GM12878 (cell line): Measurements from ENCODE around the gene MYO18B. TPM values are rescaled to one million over a fixed set of nuclear protein-coding genes. Genes with fewer than 3 reads are reported as not detected.

Experiments used
- ATAC-seq: fragments of 200-7000 bp; cut with Tn5 transposase; 3 replicates; pipeline ENCODE4 v1.9.1; 2020; ENCODE audit warnings: mild to moderate bottlenecking, moderate library complexity
- BruUV-seq: library from RNA; stranded (reverse); fragments of 400-500 nt; replicated peaks from 2 replicates; lab custom pipeline; 2021; lab: Mats Ljungman, UMichigan
- CTCF ChIA-PET: fragments of 300-600 bp; sonication (Branson Sonifier 250); formaldehyde crosslinking; extraction: SDS; loops from one replicate; lab custom pipeline; 2021; ENCODE audit warnings: inconsistent platforms; lab: Yijun Ruan, JAX
- POLR2A ChIA-PET: fragments of 350-600 bp; formaldehyde crosslinking; extraction: SDS; loops from one replicate; lab custom pipeline; 2021; ENCODE audit warnings: inconsistent platforms; lab: Charles Lee
- RAD21 ChIA-PET: fragments of 300-600 bp; sonication (Branson Sonifier 250); formaldehyde crosslinking; loops from one replicate; lab custom pipeline; 2023; ENCODE audit warnings: antibody characterized with exemption; ENCODE audit not compliant: unreplicated experiment; lab: Charles Lee
- SMC1A ChIA-PET: fragments of 300-600 bp; sonication (Branson Sonifier 250); formaldehyde crosslinking; loops from one replicate; lab custom pipeline; 2023; ENCODE audit not compliant: unreplicated experiment, uncharacterized antibody; lab: Charles Lee
- DNase-seq: peaks from one replicate; pipeline ENCODE4 v3.0.0-alpha.2; 2011; ENCODE audit warnings: low read depth, low spot score
- FAIRE-seq: peaks from 3 replicates; lab custom pipeline; 2011; peaks lifted over from hg19 to GRCh38; lab: Jason Lieb, UNC
- H2AFZ ChIP-seq: 2 replicates; pipeline ENCODE4 v1.6.0; 2011; ENCODE audit warnings: low read depth, low read length, control low read depth; ENCODE audit not compliant: control insufficient read depth
- H3K27ac ChIP-seq: 2 replicates; pipeline ENCODE4 v1.5.1; 2011; ENCODE audit warnings: control low read depth; ENCODE audit not compliant: control insufficient read depth, insufficient read depth
- H3K27me3 ChIP-seq, 2 experiments: replicated peaks in 1 of 2; 2 replicates each; pipeline versions ENCODE4 v1.6.0 to v1.6.1; 2011; ENCODE audit warnings: low read length in 1 of 2; ENCODE audit not compliant: control insufficient read depth in 2 of 2, insufficient read depth in 2 of 2
- H3K36me3 ChIP-seq, 2 experiments: 2 replicates each; pipeline ENCODE4 v1.5.1; 2011; ENCODE audit warnings: low read length in 1 of 2; ENCODE audit not compliant: control insufficient read depth in 2 of 2, insufficient read depth in 2 of 2
- H3K4me1 ChIP-seq: 2 replicates; pipeline ENCODE4 v1.6.1; 2011; ENCODE audit warnings: mild to moderate bottlenecking, low read length, moderate library complexity, mixed read lengths; ENCODE audit not compliant: control insufficient read depth, insufficient read depth
- H3K4me2 ChIP-seq: 2 replicates; pipeline ENCODE4 v1.6.0; 2011; ENCODE audit warnings: control low read depth; ENCODE audit not compliant: control insufficient read depth, insufficient read depth
- H3K4me3 ChIP-seq: fragments of 200-600 bp; sonication (generic); 2 replicates; pipeline ENCODE4 v1.5.1; 2016
- H3K79me2 ChIP-seq: 2 replicates; pipeline ENCODE4 v1.6.0; 2011; ENCODE audit warnings: low read length; ENCODE audit not compliant: control insufficient read depth, insufficient read depth
- H3K9ac ChIP-seq: 2 replicates; pipeline ENCODE4 v1.8.0; 2011; ENCODE audit warnings: low read length, control low read depth, mixed read lengths; ENCODE audit not compliant: control insufficient read depth, insufficient read depth
- H3K9me3 ChIP-seq: replicated peaks from 3 replicates; pipeline ENCODE4 v1.5.1; 2011; ENCODE audit warnings: mild to moderate bottlenecking, low read length; ENCODE audit not compliant: control insufficient read depth, insufficient read depth
- H4K20me1 ChIP-seq: 2 replicates; pipeline ENCODE4 v1.6.0; 2011; ENCODE audit not compliant: control insufficient read depth, insufficient read depth
- BCL11A ChIP-seq: IDR thresholded peaks from 2 replicates; pipeline ENCODE4 v1.6.1; 2011; ENCODE audit warnings: low read depth, low read length
- BMI1 ChIP-seq: fragments of 450-650 bp; IDR thresholded peaks from 2 replicates; pipeline ENCODE4 v1.6.1; 2016; ENCODE audit warnings: mild to moderate bottlenecking, moderate library complexity, borderline replicate concordance
- CBX3 ChIP-seq: fragments of 200-600 bp; sonication (generic); IDR thresholded peaks from 2 replicates; pipeline ENCODE4 v1.6.1; 2016; ENCODE audit warnings: low read depth, borderline replicate concordance
- CHD4 ChIP-seq: fragments of 200-600 bp; sonication (generic); IDR thresholded peaks from 2 replicates; pipeline ENCODE4 v1.6.1; 2016; ENCODE audit warnings: mild to moderate bottlenecking
- ESRRA ChIP-seq: IDR thresholded peaks from 2 replicates; pipeline ENCODE4 v1.6.1; 2012; ENCODE audit warnings: mild to moderate bottlenecking, low read length, improper control_type of control experiment
- FOXK2 ChIP-seq: fragments of 450-650 bp; IDR thresholded peaks from 2 replicates; pipeline ENCODE4 v1.6.1; 2017; ENCODE audit warnings: mild to moderate bottlenecking, moderate library complexity
- HDAC2 ChIP-seq: fragments of 200-600 bp; sonication (generic); IDR thresholded peaks from 2 replicates; pipeline ENCODE4 v1.6.1; 2017
- HSF1 ChIP-seq: fragments of 150-350 bp; IDR thresholded peaks from 2 replicates; pipeline ENCODE4 v1.6.1; 2014; ENCODE audit warnings: mild to moderate bottlenecking, low read depth, low read length
- PML ChIP-seq: IDR thresholded peaks from 2 replicates; pipeline ENCODE4 v1.6.1; 2012; ENCODE audit warnings: low read length, inconsistent platforms
- SMAD5 ChIP-seq: IDR thresholded peaks from 2 replicates; pipeline ENCODE4 v1.6.1; 2016; ENCODE audit warnings: antibody characterized with exemption, low read depth
- SUPT20H ChIP-seq: IDR thresholded peaks from 2 replicates; pipeline ENCODE4 v1.6.1; 2011; ENCODE audit warnings: low read depth, mild to moderate bottlenecking, low read length, moderate library complexity, borderline replicate concordance; ENCODE audit not compliant: control insufficient read depth
- ZBTB4 ChIP-seq: fragments of 450-650 bp; formaldehyde crosslinking; IDR thresholded peaks from 2 replicates; pipeline ENCODE4 v1.4.0; 2022; ENCODE audit warnings: mild to moderate bottlenecking, moderate library complexity
- WGBS: methylation state at CpG from one replicate; pipeline ENCODE4 v1.1.6; 2016; ENCODE audit warnings: low lambda C conversion rate; ENCODE audit not compliant: insufficient replicate concordance, insufficient coverage; ENCODE audit errors: missing lambda C conversion rate; 5-methylcytosine and 5-hydroxymethylcytosine counted together
- in situ Hi-C: fragments of 300-500 bp; cut with MboI; formaldehyde crosslinking; loops from 9 replicates; pipeline ENCODE4 v1.14.3; 2018; ENCODE audit warnings: mixed read lengths
- intact Hi-C: fragments of 100-400 bp; cut with micrococcal nuclease; formaldehyde crosslinking; loops from one replicate; pipeline ENCODE4 v1.14.2; 2022; ENCODE audit not compliant: unreplicated experiment
- polyA plus RNA-seq, 11 experiments: library from polyadenylated mRNA; depleted of rRNA in 4 of 11; unstranded in 6 of 11; stranded (reverse) in 5 of 11; fragments of >200 nt; fragmentation: Nextera tagmentation in 4 of 11; fragmentation: Illumina TruSeq in 1 of 11; extraction: Ambion mirVana in 4 of 11; extraction: Trizol in 1 of 11; gene quantifications; 1 replicate in 1 of 11; 2 replicates in 10 of 11; pipeline versions ENCODE4 v1.2.1 to v1.2.3, GENCODE V29; 2011 to 2016; ENCODE audit warnings: inconsistent platforms in 2 of 11, missing spikeins in 2 of 11, low read depth in 1 of 11
- total RNA-seq, 4 experiments: library from RNA; depleted of rRNA in 3 of 4; stranded (reverse); fragments of >200 nt in 3 of 4; fragmentation: Illumina TruSeq in 1 of 4; extraction: Trizol in 1 of 4; gene quantifications; 2 replicates each; pipeline versions ENCODE4 v1.2.1 to v1.2.3, GENCODE V29; 2013 to 2021

The MYO18B gene
- total and polyA plus RNA-seq, 10 of the 15 experiments (the other 5 are each of a cell fraction or from before 2014, with no cell fraction given), result 0.05 to 2.1 (median 0.51) TPM; not detected in 1

GRCh38 chr22:26019596-26019995 is 277.6 kb downstream of the MYO18B start:
- no TSS peak for BruUV-seq
- intact Hi-C loops, result no loop called here
- Histone ChIP-seq H4K20me1 (no peaks in the 10 kb centered on the region), H3K4me3 (no peak overlapping the region), H3K27me3 (no peaks in the 10 kb centered on the region), H3K9ac (no peak overlapping the region), H3K4me1 (no peaks in the 10 kb centered on the region), H3K9me3 (no peaks in the 10 kb centered on the region), H3K79me2 (no peaks in the 10 kb centered on the region), H2AFZ (no peak overlapping the region)
- in situ Hi-C loops, result no loop called here
- SMC1A ChIA-PET, result no interaction called here
- WGBS, result 38% methylated on average over 5 of the region's 5 CpGs
- ATAC-seq, result no peak
- CTCF ChIA-PET, result no interaction called here
- POLR2A ChIA-PET, result no interaction called here
- no peak for TF ChIP-seq ESRRA
- no peak for TF ChIP-seq CHD4
- TF ChIP-seq FOXK2, result no peak
- TF ChIP-seq SUPT20H, result no peak
- TF ChIP-seq BCL11A, result no peak
- TF ChIP-seq ZBTB4, result no peak
- TF ChIP-seq HDAC2, result no peak
- no peak for TF ChIP-seq CBX3
- TF ChIP-seq SMAD5, result no peak
- no peak for TF ChIP-seq HSF1
- no peak for TF ChIP-seq PML
- TF ChIP-seq BMI1, result no peak
- TF ChIP-seq, all 136 proteins: peak for 0
- RAD21 ChIA-PET, result no interaction called here
- no peak overlapping the region for H3K27ac ChIP-seq
- DNase-seq (no peak), FAIRE-seq (no peak)
- H3K36me3 ChIP-seq, result no peaks in the 10 kb centered on the region
- H3K4me2 ChIP-seq, result no peak overlapping the region
